PC-3 (cell line): Measurements from ENCODE around the gene TMEM98.

Experiments
- EZH2 ChIP-seq: fragments of 300-600 bp; sonication (generic); IDR thresholded peaks from one replicate; pipeline ENCODE4 v1.6.1; 2017; ENCODE audit warnings: antibody characterized with exemption, mild to moderate bottlenecking, low read length; ENCODE audit not compliant: unreplicated experiment
- TF ChIP-seq, protein P1 (sequence below): fragments of 300-600 bp; sonication (generic); conservative IDR thresholded peaks from 2 replicates; pipeline ENCODE4 v1.5.1; 2017; ENCODE audit warnings: antibody characterized with exemption, low read depth, mild to moderate bottlenecking, low read length

GRCh38 chr17:32917081-32917480, 10.9 kb upstream of the TMEM98 start:
- TF ChIP-seq, protein P1, sequence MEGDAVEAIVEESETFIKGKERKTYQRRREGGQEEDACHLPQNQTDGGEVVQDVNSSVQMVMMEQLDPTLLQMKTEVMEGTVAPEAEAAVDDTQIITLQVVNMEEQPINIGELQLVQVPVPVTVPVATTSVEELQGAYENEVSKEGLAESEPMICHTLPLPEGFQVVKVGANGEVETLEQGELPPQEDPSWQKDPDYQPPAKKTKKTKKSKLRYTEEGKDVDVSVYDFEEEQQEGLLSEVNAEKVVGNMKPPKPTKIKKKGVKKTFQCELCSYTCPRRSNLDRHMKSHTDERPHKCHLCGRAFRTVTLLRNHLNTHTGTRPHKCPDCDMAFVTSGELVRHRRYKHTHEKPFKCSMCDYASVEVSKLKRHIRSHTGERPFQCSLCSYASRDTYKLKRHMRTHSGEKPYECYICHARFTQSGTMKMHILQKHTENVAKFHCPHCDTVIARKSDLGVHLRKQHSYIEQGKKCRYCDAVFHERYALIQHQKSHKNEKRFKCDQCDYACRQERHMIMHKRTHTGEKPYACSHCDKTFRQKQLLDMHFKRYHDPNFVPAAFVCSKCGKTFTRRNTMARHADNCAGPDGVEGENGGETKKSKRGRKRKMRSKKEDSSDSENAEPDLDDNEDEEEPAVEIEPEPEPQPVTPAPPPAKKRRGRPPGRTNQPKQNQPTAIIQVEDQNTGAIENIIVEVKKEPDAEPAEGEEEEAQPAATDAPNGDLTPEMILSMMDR: no peak
- no peak for TF ChIP-seq EZH2
